NCI-H446 (cell line): ENCODE measurements around the gene LARP4B.

Experiments used
- DNase-seq, 2 experiments: peaks; one replicate each; lab custom pipeline; 2025; lab: John Stamatoyannopoulos, UW

LARP4B gene

GRCh38 chr10:824946-825345 lies 106.6 kb downstream of the LARP4B start:
- DNase-seq = no peak

GRCh38 chr10:824497-824896 lies 107.0 kb downstream of the LARP4B start:
- DNase-seq = no peak

GRCh38 chr10:822661-823367 lies 108.7 kb downstream of the LARP4B start:
- DNase-seq = no peak

GRCh38 chr10:822197-822596 lies 109.3 kb downstream of the LARP4B start:
- DNase-seq = no peak

- no peak for DNase-seq
These were observed 110.2 kb downstream of the LARP4B start for GRCh38 chr10:821322-821721.

- no peak for DNase-seq
These were observed 111.7 kb downstream of the LARP4B start for GRCh38 chr10:819816-820215.

GRCh38 chr10:819326-819725 lies 112.2 kb downstream of the LARP4B start:
- DNase-seq = no peak

GRCh38 chr10:818526-819220 lies 112.8 kb downstream of the LARP4B start:
- DNase-seq = no peak

GRCh38 chr10:818010-818409 lies 113.5 kb downstream of the LARP4B start:
- no peak for DNase-seq

- DNase-seq = no peak
These were observed 114.1 kb downstream of the LARP4B start for GRCh38 chr10:817371-817770.

GRCh38 chr10:816958-817357 lies 114.5 kb downstream of the LARP4B start:
- no peak for DNase-seq

GRCh38 chr10:816091-816477 lies 115.4 kb downstream of the LARP4B start:
- no peak for DNase-seq

- DNase-seq = no peak
These were observed 116.0 kb downstream of the LARP4B start for GRCh38 chr10:815338-816090.

GRCh38 chr10:814536-815302 lies 116.8 kb downstream of the LARP4B start:
- no peak for DNase-seq

- no peak for DNase-seq
These were observed 118.2 kb downstream of the LARP4B start for GRCh38 chr10:813286-813685.

- DNase-seq = no peak
These were observed 118.7 kb downstream of the LARP4B start for GRCh38 chr10:812787-813186.

- no peak for DNase-seq
These were observed 119.9 kb downstream of the LARP4B start for GRCh38 chr10:811379-812175.

GRCh38 chr10:810351-810846 lies 121.1 kb downstream of the LARP4B start:
- peak in 1 of 2 experiments; percentile 5 for DNase-seq

- no peak for DNase-seq
These were observed 121.7 kb downstream of the LARP4B start for GRCh38 chr10:809671-810350.

GRCh38 chr10:807958-808353 lies 123.5 kb downstream of the LARP4B start:
- DNase-seq = no peak
